K562 (cell line): ENCODE data around the gene KLHL22. TPM values are rescaled to one million over a fixed set of nuclear protein-coding genes. Genes with fewer than 3 reads are reported as not detected.

Source experiments
- ATAC-seq: fragments of 200-7000 bp; cut with Tn5 transposase; 3 replicates; pipeline ENCODE4 v1.9.1; 2020; ENCODE audit warnings: moderate library complexity
- BruUV-seq: library from RNA; stranded (reverse); fragments of 400-500 nt; replicated peaks from 2 replicates; lab custom pipeline; 2021; lab: Mats Ljungman, UMichigan
- CTCF ChIA-PET: fragments of 300-600 bp; formaldehyde crosslinking; extraction: SDS; loops from one replicate; lab custom pipeline; 2021; ENCODE audit warnings: low intra/inter-chr PET ratio; lab: Yijun Ruan, JAX
- POLR2A ChIA-PET: fragments of 300-600, 350-650 bp; sonication (Branson Sonifier 250); formaldehyde crosslinking; extraction: SDS; loops from one replicate; lab custom pipeline; 2021; ENCODE audit warnings: antibody characterized with exemption, inconsistent platforms; lab: Yijun Ruan, JAX
- DNase-seq, 4 experiments: peaks; one replicate each; pipeline versions ENCODE4 v3.0.0 to v3.0.0-alpha.2; 2011 to 2018; ENCODE audit warnings: low spot score in 3 of 4, mixed read lengths in 3 of 4; ENCODE audit errors: extremely low read depth in 1 of 4
- FAIRE-seq: peaks from 2 replicates; lab custom pipeline; 2011; peaks lifted over from hg19 to GRCh38; lab: Jason Lieb, UNC
- H2AFZ ChIP-seq: 2 replicates; pipeline ENCODE4 v1.6.0; 2011; ENCODE audit warnings: low read depth, low read length, control low read depth, inconsistent platforms
- H3K27ac ChIP-seq: fragments of 200-600 bp; 3 replicates; pipeline ENCODE4 v1.8.0; 2011; ENCODE audit warnings: low read depth, mild to moderate bottlenecking, control low read depth, inconsistent platforms, low read length, moderate library complexity, mixed read lengths; ENCODE audit errors: extremely low read depth
- H3K27me3 ChIP-seq, 2 experiments: fragments of 300-600 bp in 1 of 2; 2 replicates in 1 of 2; 3 replicates in 1 of 2; pipeline versions ENCODE4 v1.6.0 to v1.8.0; 2011; ENCODE audit warnings: inconsistent platforms in 2 of 2, low read length in 2 of 2, mild to moderate bottlenecking in 1 of 2, mixed read lengths in 1 of 2, moderate library complexity in 1 of 2; ENCODE audit not compliant: control insufficient read depth in 2 of 2, insufficient read depth in 2 of 2
- H3K36me3 ChIP-seq: fragments of 300-600 bp; 3 replicates; pipeline ENCODE4 v1.8.0; 2011; ENCODE audit warnings: mild to moderate bottlenecking, low read length, inconsistent platforms; ENCODE audit not compliant: control insufficient read depth, insufficient read depth
- H3K4me1 ChIP-seq, 2 experiments: fragments of 200-600 bp in 1 of 2; replicated peaks in 1 of 2; 2 replicates in 1 of 2; 3 replicates in 1 of 2; pipeline versions ENCODE4 v1.5.1 to v1.8.0; 2011; ENCODE audit warnings: inconsistent platforms in 2 of 2, low read length in 2 of 2, mild to moderate bottlenecking in 1 of 2, mixed read lengths in 1 of 2, moderate library complexity in 1 of 2; ENCODE audit not compliant: control insufficient read depth in 2 of 2, insufficient read depth in 2 of 2
- H3K4me2 ChIP-seq: 2 replicates; pipeline ENCODE4 v1.6.1; 2011; ENCODE audit warnings: low read length, control low read depth, inconsistent platforms, mixed read lengths; ENCODE audit not compliant: insufficient read depth
- H3K4me3 ChIP-seq: fragments of 200-600 bp; sonication (generic), shearing (Covaris generic); 2 replicates; pipeline ENCODE4 v1.5.1; 2016; ENCODE audit warnings: control low read depth, inconsistent platforms
- H3K79me2 ChIP-seq: fragments of 200-600 bp; 3 replicates; pipeline ENCODE4 v1.8.0; 2011; ENCODE audit warnings: low read length, inconsistent platforms; ENCODE audit not compliant: control insufficient read depth, insufficient read depth
- H3K9ac ChIP-seq, 2 experiments: 2 replicates each; pipeline versions ENCODE4 v1.6.0 to v1.6.1; 2011; ENCODE audit warnings: low read depth in 2 of 2, low read length in 2 of 2, control low read depth in 1 of 2, inconsistent platforms in 1 of 2, mild to moderate bottlenecking in 1 of 2, mixed read lengths in 1 of 2; ENCODE audit not compliant: insufficient read depth in 1 of 2
- H3K9me1 ChIP-seq: one replicate; pipeline ENCODE4 v1.6.0; 2011; ENCODE audit warnings: inconsistent platforms, mild to moderate bottlenecking, low read length, moderate library complexity; ENCODE audit not compliant: control insufficient read depth, insufficient read depth
- H3K9me3 ChIP-seq: replicated peaks from 2 replicates; pipeline ENCODE4 v1.5.1; 2011; ENCODE audit warnings: low read depth, low read length, inconsistent platforms; ENCODE audit not compliant: control insufficient read depth, insufficient read depth
- H4K20me1 ChIP-seq: replicated peaks from 2 replicates; pipeline ENCODE4 v1.6.1; 2011; ENCODE audit warnings: low read length, inconsistent platforms, mixed read lengths; ENCODE audit not compliant: control insufficient read depth, insufficient read depth
- CEBPZ ChIP-seq: fragments of 150-350 bp; IDR thresholded peaks from 2 replicates; pipeline ENCODE4 v1.6.1; 2014; ENCODE audit warnings: low read depth, mild to moderate bottlenecking, low read length, borderline replicate concordance
- CTBP1 ChIP-seq: fragments of 450-650 bp; IDR thresholded peaks from 2 replicates; pipeline ENCODE4 v1.6.1; 2016; ENCODE audit warnings: borderline replicate concordance
- CTCF ChIP-seq, 3 experiments: IDR thresholded peaks in 2 of 3; conservative IDR thresholded peaks in 1 of 3; 2 replicates each; pipeline ENCODE4 v1.5.1; 2011 to 2012; ENCODE audit warnings: low read length in 3 of 3, mild to moderate bottlenecking in 3 of 3, control low read depth in 2 of 3, improper control_type of control experiment in 1 of 3, inconsistent platforms in 1 of 3, low read depth in 1 of 3, mixed read lengths in 1 of 3, moderate library complexity in 1 of 3; ENCODE audit not compliant: insufficient read depth in 2 of 3
- FOXP4 ChIP-seq: sonication (generic); formaldehyde crosslinking; IDR thresholded peaks from 2 replicates; pipeline ENCODE4 v1.8.0; 2022; ENCODE audit warnings: mild to moderate bottlenecking, missing genetic modification reagents, borderline replicate concordance
- SNRNP70 ChIP-seq: fragments of 200-400 bp; formaldehyde crosslinking; optimal IDR thresholded peaks from 2 replicates; pipeline ENCODE3; 2017; ENCODE audit warnings: low read depth, low read length
- THAP12 ChIP-seq: fragments of 250-450 bp; sonication (Bioruptor Pico); IDR thresholded peaks from 2 replicates; pipeline ENCODE4 v1.9.0; 2021; ENCODE audit warnings: mild to moderate bottlenecking, inconsistent platforms
- ZNF77 ChIP-seq: fragments of 250-450 bp; sonication (Bioruptor Pico); IDR thresholded peaks from 2 replicates; pipeline ENCODE4 v1.5.0; 2020
- WGBS: fragments of 100-300 bp; shearing (Covaris generic); methylation state at CpG from one replicate; pipeline ENCODE4 v1.1.6; 2016; ENCODE audit warnings: low coverage, mixed read lengths; ENCODE audit not compliant: insufficient coverage; ENCODE audit errors: missing lambda C conversion rate; 5-methylcytosine and 5-hydroxymethylcytosine counted together
- in situ Hi-C: fragments of 300-500 bp; cut with MboI; formaldehyde crosslinking; loops from 4 replicates; pipeline ENCODE4 v1.15.0; 2018; ENCODE audit warnings: inconsistent platforms, mixed read lengths
- intact Hi-C: fragments of 100-400 bp; cut with micrococcal nuclease; formaldehyde crosslinking; loops from 2 replicates; pipeline ENCODE4 v1.14.2; 2022
- polyA plus RNA-seq, 8 experiments: library from polyadenylated mRNA; depleted of rRNA in 4 of 8; stranded (reverse) in 5 of 8; unstranded in 3 of 8; fragments of >200 nt; fragmentation: Nextera tagmentation in 2 of 8; fragmentation: Illumina TruSeq in 1 of 8; extraction: Ambion mirVana in 2 of 8; extraction: Trizol in 1 of 8; gene quantifications; 2 replicates each; pipeline versions ENCODE4 v1.2.1 to v1.2.3, GENCODE V29; 2011 to 2014; ENCODE audit warnings: inconsistent platforms in 1 of 8, missing spikeins in 1 of 8
- total RNA-seq, 7 experiments: library from RNA; depleted of rRNA in 6 of 7; stranded (reverse); fragments of >200 nt in 6 of 7; fragmentation: Illumina TruSeq in 2 of 7; extraction: Trizol in 2 of 7; gene quantifications; 2 replicates each; pipeline versions ENCODE4 v1.2.1 to v1.2.3, GENCODE V29; 2011 to 2021; ENCODE audit warnings: low replicate concordance in 1 of 7

Gene KLHL22
- total and polyA plus RNA-seq, 9 of the 15 experiments (the other 6 are each of a cell fraction or from before 2014, with no cell fraction given) = 1.3 to 25.6 (median 15.2) TPM

- Histone ChIP-seq H3K9me1 (peaks cover 16% of the 10 kb centered on the region), H4K20me1 (peaks cover 37% of the 10 kb centered on the region), H3K27me3 (no peaks in the 10 kb centered on the region), H3K27ac (peak overlapping the region; percentile 82; the same call in 2 of the 3 replicates), H3K36me3 (peaks cover 28% of the 10 kb centered on the region), H3K9ac (peak overlapping the region; percentile 88 to 96), H3K4me1 (peaks cover 39 to 41% of the 10 kb centered on the region in 2 experiments), H3K4me2 (peak overlapping the region; percentile 94), H3K9me3 (no peaks in the 10 kb centered on the region), H3K4me3 (peak overlapping the region; percentile 53), H3K79me2 (peaks cover 47% of the 10 kb centered on the region), H2AFZ (peak overlapping the region; percentile 96)
- CTCF ChIA-PET = interaction anchor here (0.5 to 1.5 kb wide), 3 partner anchors 10 to 282 kb away, joined by 3 to 11 read pairs (median 4); no protein-coding TSS in a partner anchor
- FAIRE-seq (no peak), DNase-seq (no peak), ATAC-seq (no peak)
- POLR2A ChIA-PET = interaction anchor here (0.6 to 39.5 kb wide), 22 partner anchors 8 to 709 kb away, joined by 3 to 1693 read pairs (median 3); no protein-coding TSS in a partner anchor
- in situ Hi-C loops (no loop called here), intact Hi-C loops (loop anchor here (1.0 to 10.0 kb wide), 4 partner anchors 17 to 496 kb away; partner anchors contain the start of genes CRKL and THAP7)
- TSS peak; percentile 94 for BruUV-seq
- WGBS = 59% methylated on average over 13 of the region's 13 CpGs
- peak; percentile 28; the same call in 1 of the 2 replicates for TF ChIP-seq FOXP4 (CRISPR knock-in tag)
- TF ChIP-seq ZNF77 (CRISPR knock-in tag) = 0 out of 2 replicates have a peak, but pooled peaks have one; percentile 44
- TF ChIP-seq SNRNP70 = peak; percentile 76
- no peak for TF ChIP-seq THAP12 (CRISPR knock-in tag)
- no peak for TF ChIP-seq CTBP1
- no peak for TF ChIP-seq CTCF (IDR thresholded peaks at IDR 0.05 in 2 of 3, conservative IDR thresholded peaks at IDR 0.05 in 1 of 3; ENCODE audit: insufficient read depth in 2 of 3, low read depth in 1 of 3, low read length in 3 of 3)
- TF ChIP-seq CEBPZ = no peak
Observed at GRCh38 chr22:20506543-20507252, 11.1 kb upstream of the KLHL22 start.
